DND-41 (cell line): ENCODE results near the gene PDIA2.

Experiments used
- ATAC-seq: fragments of 200-7000 bp; cut with Tn5 transposase; 3 replicates; pipeline ENCODE4 v1.9.1; 2021; ENCODE audit warnings: low read depth; ENCODE audit not compliant: insufficient read depth
- DNase-seq: peaks from one replicate; pipeline ENCODE4 v3.0.0-alpha.2; 2020
- H2AFZ ChIP-seq: 2 replicates; pipeline ENCODE4 v1.6.0; 2012; ENCODE audit warnings: low read depth, low read length
- H3K27ac ChIP-seq: 2 replicates; pipeline ENCODE4 v1.5.1; 2012; ENCODE audit warnings: low read length, inconsistent platforms
- H3K27me3 ChIP-seq: fragments of 200-600 bp; sonication (generic); 2 replicates; pipeline ENCODE4 v1.6.0; 2012; ENCODE audit warnings: low read length, mild to moderate bottlenecking, inconsistent platforms; ENCODE audit not compliant: insufficient read depth, poor library complexity
- H3K36me3 ChIP-seq: 2 replicates; pipeline ENCODE4 v1.5.1; 2012; ENCODE audit warnings: low read length, inconsistent platforms; ENCODE audit not compliant: insufficient read depth
- H3K4me1 ChIP-seq: 2 replicates; pipeline ENCODE4 v1.5.1; 2012; ENCODE audit warnings: mild to moderate bottlenecking, low read length; ENCODE audit not compliant: insufficient read depth
- H3K4me2 ChIP-seq: 2 replicates; pipeline ENCODE4 v1.6.0; 2012; ENCODE audit warnings: mild to moderate bottlenecking, moderate library complexity, low read length, inconsistent platforms; ENCODE audit not compliant: insufficient read depth
- H3K4me3 ChIP-seq, 2 experiments: fragments of 200-600 bp in 1 of 2; shearing (Covaris generic) in 1 of 2; 2 replicates each; pipeline ENCODE4 v1.5.1; 2012 to 2016; ENCODE audit warnings: inconsistent platforms in 2 of 2, low read length in 2 of 2, mild to moderate bottlenecking in 2 of 2, low read depth in 1 of 2, moderate library complexity in 1 of 2
- H3K79me2 ChIP-seq: 2 replicates; pipeline ENCODE4 v1.6.0; 2012; ENCODE audit warnings: low read length, inconsistent platforms; ENCODE audit not compliant: insufficient read depth
- H3K9ac ChIP-seq: 2 replicates; pipeline ENCODE4 v1.6.0; 2012; ENCODE audit warnings: low read depth, mild to moderate bottlenecking, inconsistent platforms, low read length, moderate library complexity
- H3K9me3 ChIP-seq: 2 replicates; pipeline ENCODE4 v1.5.1; 2012; ENCODE audit warnings: low read length, moderate library complexity, mild to moderate bottlenecking, inconsistent platforms; ENCODE audit not compliant: insufficient read depth, severe bottlenecking
- H4K20me1 ChIP-seq: 2 replicates; pipeline ENCODE4 v1.6.0; 2012; ENCODE audit warnings: low read length; ENCODE audit not compliant: insufficient read depth
- EZH2 ChIP-seq: IDR thresholded peaks from 3 replicates; pipeline ENCODE4 v1.6.1; 2012; ENCODE audit warnings: borderline replicate concordance, low read depth, mild to moderate bottlenecking, moderate library complexity, low read length, inconsistent platforms; ENCODE audit not compliant: severe bottlenecking
- TF ChIP-seq, protein P1 (sequence below): IDR thresholded peaks from 2 replicates; pipeline ENCODE4 v1.5.1; 2012; ENCODE audit warnings: borderline replicate concordance, low read length, moderate library complexity, mild to moderate bottlenecking; ENCODE audit not compliant: poor library complexity, severe bottlenecking; ENCODE audit errors: extremely low read depth

PDIA2 gene

DNA sequence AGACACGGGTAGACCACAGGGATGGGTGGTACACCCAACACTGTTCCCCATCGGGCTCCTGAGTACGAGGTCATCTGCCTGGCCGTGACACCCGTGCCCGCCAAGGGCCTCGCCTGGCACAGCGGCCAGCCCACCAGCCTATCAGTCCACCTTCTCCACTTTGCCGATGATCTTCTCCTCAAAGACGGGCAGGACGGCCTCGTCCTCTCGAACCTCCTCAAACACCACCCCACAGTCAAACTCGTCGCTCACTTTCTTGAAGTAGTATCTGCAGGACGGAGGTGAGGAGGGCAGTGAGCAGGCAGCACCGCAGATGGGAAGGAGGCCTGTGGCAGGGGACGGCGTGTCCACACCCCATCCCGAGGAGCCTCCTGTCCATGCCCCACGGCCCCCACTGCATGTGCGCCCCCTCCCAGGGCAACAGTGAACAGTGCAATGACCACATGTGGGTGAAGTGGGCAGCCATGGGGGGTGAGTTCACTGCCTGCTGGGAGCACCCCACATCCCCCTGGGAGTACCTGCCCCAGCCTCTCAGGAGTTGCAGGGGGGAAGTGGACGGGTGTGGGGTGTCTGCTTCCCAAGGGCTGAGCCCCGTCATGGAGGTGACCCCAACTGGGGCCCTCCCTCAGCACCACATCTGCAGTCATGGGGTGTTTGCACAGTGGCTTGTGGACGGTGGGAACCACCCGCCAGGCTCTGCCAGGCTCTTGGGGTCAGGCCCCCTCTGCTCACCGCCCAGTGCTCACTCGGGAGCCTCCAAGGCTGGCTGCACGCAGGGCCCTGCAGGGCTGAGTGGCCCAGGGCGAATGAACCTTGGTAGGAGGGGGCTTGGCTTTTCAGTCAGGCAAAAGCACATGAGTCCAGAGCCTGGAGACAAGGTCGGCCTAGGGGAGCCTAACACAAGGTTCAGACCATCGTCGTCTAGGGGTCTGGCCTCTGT is 5.3 kb downstream of the PDIA2 start:
- no peak overlapping the region for H3K4me3 ChIP-seq
- TF ChIP-seq, protein P1, sequence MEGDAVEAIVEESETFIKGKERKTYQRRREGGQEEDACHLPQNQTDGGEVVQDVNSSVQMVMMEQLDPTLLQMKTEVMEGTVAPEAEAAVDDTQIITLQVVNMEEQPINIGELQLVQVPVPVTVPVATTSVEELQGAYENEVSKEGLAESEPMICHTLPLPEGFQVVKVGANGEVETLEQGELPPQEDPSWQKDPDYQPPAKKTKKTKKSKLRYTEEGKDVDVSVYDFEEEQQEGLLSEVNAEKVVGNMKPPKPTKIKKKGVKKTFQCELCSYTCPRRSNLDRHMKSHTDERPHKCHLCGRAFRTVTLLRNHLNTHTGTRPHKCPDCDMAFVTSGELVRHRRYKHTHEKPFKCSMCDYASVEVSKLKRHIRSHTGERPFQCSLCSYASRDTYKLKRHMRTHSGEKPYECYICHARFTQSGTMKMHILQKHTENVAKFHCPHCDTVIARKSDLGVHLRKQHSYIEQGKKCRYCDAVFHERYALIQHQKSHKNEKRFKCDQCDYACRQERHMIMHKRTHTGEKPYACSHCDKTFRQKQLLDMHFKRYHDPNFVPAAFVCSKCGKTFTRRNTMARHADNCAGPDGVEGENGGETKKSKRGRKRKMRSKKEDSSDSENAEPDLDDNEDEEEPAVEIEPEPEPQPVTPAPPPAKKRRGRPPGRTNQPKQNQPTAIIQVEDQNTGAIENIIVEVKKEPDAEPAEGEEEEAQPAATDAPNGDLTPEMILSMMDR = no peak
- no peak for TF ChIP-seq EZH2
- no peak overlapping the region for H3K9ac ChIP-seq
- no peaks in the 10 kb centered on the region for H3K4me1 ChIP-seq
- H3K4me2 ChIP-seq = no peak overlapping the region
- no peak overlapping the region for H2AFZ ChIP-seq
- no peaks in the 10 kb centered on the region for H3K27me3 ChIP-seq
- H3K79me2 ChIP-seq = no peaks in the 10 kb centered on the region
- H3K27ac ChIP-seq = no peak overlapping the region
- DNase-seq (no peak), ATAC-seq (no peak)
- peaks cover 24% of the 10 kb centered on the region; the same call in 1 of the 2 replicates for H4K20me1 ChIP-seq
- H3K36me3 ChIP-seq = peaks cover 70% of the 10 kb centered on the region
- no peaks in the 10 kb centered on the region for H3K9me3 ChIP-seq

DNA sequence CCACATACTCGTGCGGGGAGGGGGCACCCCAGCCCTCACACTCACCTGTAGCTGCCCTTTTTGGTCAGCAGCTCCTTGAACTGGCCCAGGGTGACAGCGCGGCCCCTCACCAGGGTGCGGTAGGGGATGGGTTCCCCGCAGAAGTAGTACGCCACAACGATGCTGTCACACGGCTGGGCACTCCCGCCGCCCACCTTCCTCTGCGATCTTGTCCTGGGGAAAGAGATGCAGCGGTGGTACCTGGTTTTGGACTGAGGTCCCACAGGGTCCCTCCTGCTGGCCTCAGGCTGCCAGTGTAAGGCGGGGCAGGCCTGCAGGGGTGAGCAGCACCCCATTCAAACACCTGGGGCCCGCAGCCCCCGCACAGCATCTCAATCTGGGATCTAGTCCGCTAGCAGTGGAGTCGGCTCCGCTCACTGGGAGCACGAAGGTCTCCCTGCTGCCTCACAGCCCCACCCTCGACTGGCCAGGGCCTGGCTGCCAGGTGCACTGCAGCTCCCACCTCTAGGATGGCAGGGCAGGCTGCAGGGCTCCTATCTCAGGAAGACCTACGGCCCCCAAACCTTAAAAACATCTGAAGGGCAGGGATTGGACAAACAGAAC is 6.5 kb downstream of the PDIA2 start:
- H3K4me1 ChIP-seq = no peaks in the 10 kb centered on the region
- H3K27me3 ChIP-seq = no peaks in the 10 kb centered on the region
- peaks cover 76% of the 10 kb centered on the region for H3K36me3 ChIP-seq
- H3K4me3 ChIP-seq = no peak overlapping the region
- DNase-seq (no peak), ATAC-seq (no peak)
- H3K9ac ChIP-seq = no peak overlapping the region
- no peaks in the 10 kb centered on the region for H3K9me3 ChIP-seq
- peaks cover 24% of the 10 kb centered on the region; the same call in 1 of the 2 replicates for H4K20me1 ChIP-seq
- H3K79me2 ChIP-seq = no peaks in the 10 kb centered on the region
- H3K4me2 ChIP-seq = no peak overlapping the region
- no peak for TF ChIP-seq EZH2
- TF ChIP-seq, protein P1 = no peak
- no peak overlapping the region for H3K27ac ChIP-seq
- H2AFZ ChIP-seq = no peak overlapping the region

DNA sequence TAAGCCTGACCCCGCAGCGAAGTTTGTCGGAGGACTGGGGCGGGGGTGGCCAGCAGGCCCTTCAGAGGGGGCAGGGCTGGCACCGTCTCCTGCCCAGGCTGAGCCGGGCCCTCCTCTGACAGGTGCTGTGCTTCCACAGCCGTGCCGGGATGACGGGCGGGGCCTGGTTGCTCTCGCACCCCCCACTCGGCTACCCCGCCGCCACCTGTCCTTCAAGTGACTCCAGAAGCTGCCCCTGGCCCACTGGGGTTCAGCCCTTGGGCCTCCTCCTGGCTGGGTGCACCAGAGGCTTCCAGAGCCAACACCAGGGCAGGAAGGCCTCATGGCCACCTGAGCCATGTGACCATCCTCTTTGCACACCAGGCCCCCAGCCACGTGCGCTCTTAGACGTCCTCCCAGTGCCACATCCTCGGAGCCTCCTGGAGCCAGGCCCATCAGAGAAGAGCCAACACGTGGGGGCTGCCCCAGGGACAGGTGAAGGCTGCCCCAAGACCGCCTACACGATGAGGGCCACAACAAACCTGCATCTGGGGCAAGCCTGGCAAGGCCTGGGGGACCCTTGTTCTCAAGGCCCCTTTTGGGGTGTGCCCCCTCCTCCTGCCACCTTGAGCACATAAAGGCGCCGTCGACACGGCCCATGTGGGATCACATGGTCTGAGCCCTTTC is 7.2 kb downstream of the PDIA2 start:
- Histone ChIP-seq H3K4me1 (no peaks in the 10 kb centered on the region), H3K9me3 (no peaks in the 10 kb centered on the region), H3K4me2 (no peak overlapping the region), H3K27ac (no peak overlapping the region), H3K79me2 (no peaks in the 10 kb centered on the region), H3K36me3 (peaks cover 76% of the 10 kb centered on the region), H4K20me1 (peaks cover 24% of the 10 kb centered on the region; the same call in 1 of the 2 replicates), H3K27me3 (no peaks in the 10 kb centered on the region), H3K4me3 (no peak overlapping the region), H2AFZ (no peak overlapping the region), H3K9ac (no peak overlapping the region)
- DNase-seq (no peak), ATAC-seq (no peak)
- TF ChIP-seq, protein P1 = no peak
- TF ChIP-seq EZH2 = no peak
